BE2C (cell line): ENCODE data around the gene CCDC157.

Source experiments
- DNase-seq: peaks from one replicate; pipeline ENCODE4 v3.0.0-alpha.2; 2020
- H3K27me3 ChIP-seq: fragments of 250-450 bp; sonication (Bioruptor Pico); 2 replicates; pipeline ENCODE4 v1.5.1; 2020; ENCODE audit warnings: mild to moderate bottlenecking
- H3K36me3 ChIP-seq: fragments of 250-450 bp; sonication (Bioruptor Pico); 2 replicates; pipeline ENCODE4 v1.5.1; 2020; ENCODE audit warnings: mild to moderate bottlenecking
- H3K4me1 ChIP-seq: fragments of 250-450 bp; sonication (Bioruptor Pico); 2 replicates; pipeline ENCODE4 v1.5.1; 2020
- H3K4me3 ChIP-seq: 2 replicates; pipeline ENCODE4 v1.5.1; 2011; ENCODE audit warnings: low read depth, low read length
- H3K9me3 ChIP-seq: fragments of 250-450 bp; sonication (Bioruptor Pico); 2 replicates; pipeline ENCODE4 v1.5.1; 2020
- CTCF ChIP-seq: IDR thresholded peaks from 2 replicates; pipeline ENCODE4 v1.5.1; 2012; ENCODE audit warnings: mild to moderate bottlenecking, low read depth, low read length

The CCDC157 gene

GRCh38 chr22:30386608-30386959 lies 29.8 kb downstream of the CCDC157 start:
- no peak for DNase-seq
- peaks cover 4% of the 10 kb centered on the region for H3K4me1 ChIP-seq
- no peaks in the 10 kb centered on the region for H3K36me3 ChIP-seq
- no peak for TF ChIP-seq CTCF
- H3K27me3 ChIP-seq: no peaks in the 10 kb centered on the region
- peak overlapping the region; percentile 64 for H3K4me3 ChIP-seq
- no peaks in the 10 kb centered on the region for H3K9me3 ChIP-seq

- no peaks in the 10 kb centered on the region for H3K36me3 ChIP-seq
- H3K27me3 ChIP-seq: no peaks in the 10 kb centered on the region
- no peaks in the 10 kb centered on the region for H3K9me3 ChIP-seq
- peak; percentile 89 for DNase-seq
- H3K4me1 ChIP-seq: peaks cover 6% of the 10 kb centered on the region
- peak within 1 kb of the TSS; percentile 64 for H3K4me3 ChIP-seq
- TF ChIP-seq CTCF: peak; percentile 69
These were observed 30.4 kb downstream of the CCDC157 start, which contains the start of gene RNF215 for GRCh38 chr22:30386960-30387827. RNF215 (minus strand) TSS chr22:30387411; CDS start chr22:30387313, 98 bp downstream.

- peak; percentile 83 for DNase-seq
- Histone ChIP-seq H3K4me3 (no peak overlapping the region), H3K4me1 (peaks cover 6% of the 10 kb centered on the region), H3K36me3 (no peaks in the 10 kb centered on the region), H3K9me3 (no peaks in the 10 kb centered on the region), H3K27me3 (no peaks in the 10 kb centered on the region)
- TF ChIP-seq CTCF: peak; percentile 87
These were observed 34.3 kb downstream of the CCDC157 start for GRCh38 chr22:30390974-30391691.

GRCh38 chr22:30392661-30393321 lies 36.0 kb downstream of the CCDC157 start:
- peak; percentile 48 for DNase-seq
- TF ChIP-seq CTCF: no peak
- no peaks in the 10 kb centered on the region for H3K36me3 ChIP-seq
- peaks cover 5% of the 10 kb centered on the region; the same call in 1 of the 2 replicates for H3K27me3 ChIP-seq
- no peaks in the 10 kb centered on the region for H3K9me3 ChIP-seq
- peaks cover 6% of the 10 kb centered on the region for H3K4me1 ChIP-seq
- H3K4me3 ChIP-seq: no peak overlapping the region

GRCh38 chr22:30393322-30393680 lies 36.5 kb downstream of the CCDC157 start:
- TF ChIP-seq CTCF: no peak
- no peak for DNase-seq
- H3K4me3 ChIP-seq: no peak overlapping the region
- no peaks in the 10 kb centered on the region for H3K36me3 ChIP-seq
- H3K27me3 ChIP-seq: peaks cover 5% of the 10 kb centered on the region; the same call in 1 of the 2 replicates
- peaks cover 6% of the 10 kb centered on the region for H3K4me1 ChIP-seq
- H3K9me3 ChIP-seq: no peaks in the 10 kb centered on the region
